ENCODE measurements around the gene MMP20. TPM values are rescaled to one million over a fixed set of nuclear protein-coding genes. Genes with fewer than 3 reads are reported as not detected.

MMP20 gene
- total and polyA plus RNA-seq, 2 of the 13 experiments (the other 11 are each of a cell fraction or from before 2014, with no cell fraction given): 0.05 TPM; not detected in 1

- Histone ChIP-seq H3K27me3 (ENCODE audit: control insufficient read depth in 1 of 2, insufficient read depth in 2 of 2, low read length in 2 of 2) (no peaks in the 10 kb centered on the region), H2AFZ (ENCODE audit: low read length) (no peak overlapping the region), H3K9ac (ENCODE audit: insufficient read depth, low read depth, low read length) (no peak overlapping the region), H3K9me3 (ENCODE audit: low read length) (no peaks in the 10 kb centered on the region), H4K20me1 (ENCODE audit: insufficient read depth, low read length) (no peaks in the 10 kb centered on the region), H3K4me2 (ENCODE audit: low read depth, low read length) (no peak overlapping the region), H3K36me3 (replicated peaks in 1 of 2; ENCODE audit: control insufficient read depth in 1 of 2, insufficient read depth in 2 of 2, low read length in 2 of 2) (no peaks in the 10 kb centered on the region), H3K79me2 (ENCODE audit: insufficient read depth, low read length) (no peaks in the 10 kb centered on the region), H3K27ac (ENCODE audit: extremely low read length, insufficient read depth, low read length) (no peak overlapping the region), H3K4me3 (replicated peaks in 1 of 3; ENCODE audit: insufficient read depth in 1 of 3, low read depth in 2 of 3, low read length in 3 of 3) (no peak overlapping the region), H3K4me1 (ENCODE audit: insufficient read depth, low read length) (no peaks in the 10 kb centered on the region)
- no peak for FAIRE-seq
- no TSS peak for BruUV-seq (replicated peaks)
- ChIA-PET POLR2A (no interaction called here), CTCF (ENCODE audit: low intra/inter-chr PET ratio, low total read pairs) (no interaction called here)
- WGBS (ENCODE audit: low lambda C conversion rate): 34% methylated on average over 1 of the region's 1 CpG
- intact Hi-C loops (cut with micrococcal nuclease; ENCODE audit: unreplicated experiment): no loop called here
- DNase-seq (ENCODE audit: low spot score): no peak
- TF ChIP-seq CBX5 (CRISPR knock-in tag; IDR thresholded peaks at IDR 0.05; ENCODE audit: borderline replicate concordance) (no peak), PBX2 (CRISPR knock-in tag; IDR thresholded peaks at IDR 0.05) (no peak)
- ATAC-seq: no peak
- in situ Hi-C loops (cut with HindIII; ENCODE audit: extremely low pct_ligation_motif_present, low pct_unique_long_range_greater_than_20kb): no loop called here
Observed at GRCh38 chr11:102587722-102588121, 37.4 kb downstream of the MMP20 start.

DNA sequence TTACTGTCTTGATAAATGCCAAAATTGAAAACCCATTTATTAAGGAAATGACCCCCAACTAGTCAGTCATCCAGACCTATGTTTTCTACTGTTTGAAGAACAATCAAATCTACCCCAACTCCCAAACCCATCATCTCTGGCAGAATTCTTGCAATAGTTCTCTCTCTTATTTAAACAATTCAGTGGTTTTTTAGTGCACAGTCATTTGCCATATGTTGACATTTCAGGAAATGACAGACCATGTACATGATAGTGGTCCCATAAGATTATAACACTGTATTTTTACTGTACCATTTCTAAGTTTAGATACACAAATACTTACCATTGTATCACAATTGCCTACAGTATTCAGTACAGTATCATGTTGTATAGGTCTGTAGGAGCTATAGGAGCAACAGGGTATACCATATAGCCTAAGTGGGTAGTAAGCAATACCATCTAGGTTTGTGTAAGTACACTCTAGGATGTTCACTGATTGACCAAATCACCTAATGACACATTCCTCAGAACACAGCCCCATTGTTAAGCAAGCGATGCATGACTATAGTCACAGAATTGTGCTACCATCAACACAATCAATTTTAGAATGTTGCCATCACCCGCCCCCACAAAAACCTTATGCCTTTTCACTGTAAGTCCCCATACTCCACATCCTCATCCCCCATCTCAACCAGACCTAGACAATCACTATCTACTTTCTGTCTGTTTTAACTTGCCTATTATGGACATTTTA is 41.8 kb downstream of the MMP20 start:
- no peak overlapping the region for H3K9ac ChIP-seq (ENCODE audit: insufficient read depth, low read depth, low read length)
- CTCF ChIA-PET (ENCODE audit: low intra/inter-chr PET ratio, low total read pairs): no interaction called here
- no peak overlapping the region for H3K27ac ChIP-seq (ENCODE audit: extremely low read length, insufficient read depth, low read length)
- in situ Hi-C loops (cut with HindIII; ENCODE audit: extremely low pct_ligation_motif_present, low pct_unique_long_range_greater_than_20kb) (no loop called here), intact Hi-C loops (cut with micrococcal nuclease; ENCODE audit: unreplicated experiment) (no loop called here)
- 62% methylated on average over 2 of the region's 2 CpGs for WGBS (ENCODE audit: low lambda C conversion rate)
- H2AFZ ChIP-seq (ENCODE audit: low read length): no peak overlapping the region
- H3K4me3 ChIP-seq (replicated peaks in 1 of 3; ENCODE audit: insufficient read depth in 1 of 3, low read depth in 2 of 3, low read length in 3 of 3): no peak overlapping the region
- no peak for DNase-seq (ENCODE audit: low spot score)
- BruUV-seq (replicated peaks): no TSS peak
- H3K9me3 ChIP-seq (ENCODE audit: low read length): no peaks in the 10 kb centered on the region
- no peaks in the 10 kb centered on the region for H4K20me1 ChIP-seq (ENCODE audit: insufficient read depth, low read length)
- no peaks in the 10 kb centered on the region for H3K79me2 ChIP-seq (ENCODE audit: insufficient read depth, low read length)
- peaks cover 18% of the 10 kb centered on the region for H3K4me1 ChIP-seq (ENCODE audit: insufficient read depth, low read length)
- no peaks in the 10 kb centered on the region for H3K36me3 ChIP-seq (replicated peaks in 1 of 2; ENCODE audit: control insufficient read depth in 1 of 2, insufficient read depth in 2 of 2, low read length in 2 of 2)
- FAIRE-seq: no peak
- ATAC-seq: no peak
- H3K4me2 ChIP-seq (ENCODE audit: low read depth, low read length): no peak overlapping the region
- POLR2A ChIA-PET: no interaction called here
- no peaks in the 10 kb centered on the region for H3K27me3 ChIP-seq (ENCODE audit: control insufficient read depth in 1 of 2, insufficient read depth in 2 of 2, low read length in 2 of 2)
- no peak for TF ChIP-seq ZNF878 (CRISPR knock-in tag; IDR thresholded peaks at IDR 0.05)
- TF ChIP-seq KLF15 (CRISPR knock-in tag; IDR thresholded peaks at IDR 0.05; ENCODE audit: borderline replicate concordance): no peak
- TF ChIP-seq KLF12 (CRISPR knock-in tag; IDR thresholded peaks at IDR 0.05; ENCODE audit: borderline replicate concordance): no peak
- no peak for TF ChIP-seq HNRNPUL1 (IDR thresholded peaks at IDR 0.05; ENCODE audit: low read depth, low read length)
- no peak for TF ChIP-seq ZNF615 (CRISPR knock-in tag; IDR thresholded peaks at IDR 0.05; ENCODE audit: borderline replicate concordance)
- no peak for TF ChIP-seq TSC22D2 (CRISPR knock-in tag; IDR thresholded peaks at IDR 0.05; ENCODE audit: borderline replicate concordance)
- TF ChIP-seq RAD51 (IDR thresholded peaks at IDR 0.05; ENCODE audit: borderline replicate concordance): no peak
- no peak for TF ChIP-seq ZNF589 (CRISPR knock-in tag; conservative IDR thresholded peaks at IDR 0.05)
- TF ChIP-seq KAT8 (CRISPR knock-in tag; IDR thresholded peaks at IDR 0.05): no peak
- TF ChIP-seq ZNF567 (CRISPR knock-in tag; IDR thresholded peaks at IDR 0.05; ENCODE audit: borderline replicate concordance): no peak
- no peak for TF ChIP-seq ZFYVE20 (CRISPR knock-in tag; IDR thresholded peaks at IDR 0.05; ENCODE audit: borderline replicate concordance, low read depth)
- no peak for TF ChIP-seq ZNF547 (CRISPR knock-in tag; IDR thresholded peaks at IDR 0.05)
- no peak for TF ChIP-seq TCF7L2 (IDR thresholded peaks at IDR 0.05; ENCODE audit: low read depth, low read length)
- TF ChIP-seq NCOR1 (IDR thresholded peaks at IDR 0.05; ENCODE audit: borderline replicate concordance, low read length): no peak
- no peak for TF ChIP-seq ZNF883 (CRISPR knock-in tag; IDR thresholded peaks at IDR 0.05; ENCODE audit: not compliant biosample characterization)
- no peak for TF ChIP-seq ZNF543 (CRISPR knock-in tag; IDR thresholded peaks at IDR 0.05)
- TF ChIP-seq ZNF772 (CRISPR knock-in tag; IDR thresholded peaks at IDR 0.05): no peak

Data from HepG2 (cell line).